Measurements from ENCODE around the gene KCTD18.

The KCTD18 gene

DNA sequence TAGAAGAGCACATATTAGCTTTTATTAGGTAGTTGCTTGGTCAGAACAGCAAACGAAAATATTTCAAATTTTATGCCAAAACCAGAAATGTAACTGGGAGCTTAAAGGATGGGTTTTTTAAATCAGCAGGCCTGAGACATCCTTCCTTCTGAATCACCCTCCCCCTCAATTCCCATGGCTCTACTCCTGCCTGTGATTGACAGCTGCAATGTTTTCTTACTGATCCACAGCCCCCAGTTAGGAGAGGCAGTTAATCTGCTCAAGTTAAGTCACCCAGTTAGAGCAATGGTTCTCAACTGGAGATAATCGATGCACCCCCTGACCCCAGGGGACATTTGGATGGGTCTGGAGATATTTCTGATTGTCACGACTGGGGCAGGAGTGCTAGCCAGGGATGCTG lies 24.9 kb downstream of the KCTD18 start:
- DNase-seq = no peak

DNA sequence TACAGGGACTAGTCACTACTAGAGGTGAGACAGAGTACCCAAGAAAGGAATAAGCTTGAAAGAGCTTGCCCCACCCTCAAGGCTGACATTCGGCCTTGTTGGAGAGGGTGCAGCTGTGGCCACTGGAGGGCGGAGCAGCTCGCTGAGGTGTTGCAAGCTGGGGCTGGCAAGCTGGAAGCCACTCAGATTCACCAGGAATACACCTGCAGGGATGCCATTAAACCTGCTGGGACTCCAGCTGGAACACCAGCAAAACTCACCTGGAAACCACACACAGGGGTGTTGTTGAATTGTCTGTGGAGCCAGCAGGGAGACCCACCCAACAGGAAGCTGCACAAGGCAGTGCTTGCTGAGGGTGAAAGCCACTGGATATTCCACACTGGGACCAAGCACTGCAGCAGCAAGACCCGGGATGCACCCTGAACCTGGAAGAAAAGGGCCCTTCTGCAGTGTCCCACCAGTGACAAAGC lies 26.1 kb downstream of the KCTD18 start:
- DNase-seq = no peak

DNA sequence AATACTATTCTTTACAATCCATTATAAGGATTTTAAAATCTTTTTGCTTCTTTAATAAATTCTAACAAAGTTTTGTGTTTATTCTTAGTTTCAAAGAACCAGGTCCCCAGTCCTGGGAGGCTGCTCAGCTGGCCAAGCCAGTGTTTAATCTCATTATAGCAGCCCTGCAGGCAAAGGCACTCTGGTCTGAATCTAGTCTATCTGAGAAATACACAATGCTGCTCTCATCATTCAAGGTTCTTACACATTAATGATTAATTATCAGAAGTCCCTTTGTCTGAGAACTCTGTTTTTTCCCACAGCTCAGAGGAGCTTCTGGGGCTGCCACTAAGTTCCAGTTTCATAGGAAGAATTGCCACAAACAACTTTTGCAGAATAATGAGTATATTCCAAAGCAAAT lies 27.7 kb downstream of the KCTD18 start:
- DNase-seq = no peak

DNA sequence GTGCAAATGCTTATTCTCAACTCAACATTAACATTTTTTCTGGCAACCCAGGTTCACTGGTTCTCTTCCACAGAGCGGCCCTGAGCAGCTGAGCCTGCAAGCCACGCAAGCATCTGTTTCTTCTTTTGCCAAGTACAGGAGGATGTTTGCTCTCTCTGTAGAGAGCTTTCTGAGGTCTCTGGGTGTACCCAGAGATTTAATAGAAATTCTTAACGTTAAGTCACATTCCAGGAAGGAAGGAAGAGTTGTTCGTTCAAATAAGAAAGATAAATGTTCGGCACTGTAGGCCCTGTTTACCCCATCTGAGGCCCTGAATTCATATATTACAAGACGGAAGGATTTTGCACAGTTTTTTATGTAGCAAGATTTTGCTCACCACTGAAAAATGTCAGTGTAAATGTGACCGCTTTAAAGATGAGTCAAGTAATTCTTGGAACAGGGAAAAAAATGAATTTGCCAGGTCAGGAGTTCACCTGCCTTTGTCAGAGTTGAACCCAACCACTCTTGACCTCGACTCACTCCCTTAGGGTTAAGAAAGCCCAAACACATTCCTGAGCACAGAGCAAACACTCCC lies 30.1 kb downstream of the KCTD18 start:
- DNase-seq = no peak

DNA sequence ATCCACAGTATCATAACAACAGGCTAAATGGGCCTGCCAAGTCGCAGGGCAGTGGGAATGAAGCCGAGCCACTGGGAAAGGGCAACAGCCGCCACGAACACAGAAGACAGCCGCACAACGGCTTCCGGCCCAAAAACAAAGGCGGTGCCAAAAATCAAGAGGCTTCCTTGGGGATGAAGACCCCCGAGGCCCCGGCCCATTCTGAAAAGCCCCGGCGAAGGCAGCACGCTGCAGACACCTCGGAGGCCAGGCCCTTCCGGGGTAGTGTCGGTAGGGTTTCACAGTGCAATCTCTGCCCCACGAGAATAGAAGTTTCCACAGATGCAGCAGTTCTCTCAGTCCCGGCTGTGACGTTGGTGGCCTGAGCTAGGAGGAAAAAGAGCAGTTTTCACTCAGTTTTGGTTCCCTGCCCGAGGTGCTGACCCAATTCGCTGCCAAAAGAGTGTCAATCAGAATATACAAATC lies 32.2 kb downstream of the KCTD18 start:
- DNase-seq = no peak

DNA sequence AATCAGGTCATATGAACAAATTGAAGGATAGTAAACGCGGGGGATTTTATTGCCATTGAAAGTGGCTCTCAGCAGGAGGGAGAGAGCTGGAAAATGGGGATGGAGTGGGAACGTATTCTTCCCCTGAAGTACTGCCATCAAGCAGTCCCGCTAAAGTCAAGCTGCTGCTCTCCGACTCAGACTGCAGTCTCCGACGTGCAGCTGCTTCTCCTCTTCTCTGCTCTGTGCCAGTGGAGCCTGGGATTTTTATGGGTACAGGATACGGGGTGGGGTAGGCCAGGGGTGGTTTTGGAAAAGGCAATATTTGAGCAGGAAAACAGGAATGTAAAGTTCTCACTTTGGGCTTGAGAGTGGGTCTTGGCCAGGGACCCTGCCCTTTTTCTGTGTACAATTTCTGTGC lies 33.0 kb downstream of the KCTD18 start:
- DNase-seq = no peak

DNA sequence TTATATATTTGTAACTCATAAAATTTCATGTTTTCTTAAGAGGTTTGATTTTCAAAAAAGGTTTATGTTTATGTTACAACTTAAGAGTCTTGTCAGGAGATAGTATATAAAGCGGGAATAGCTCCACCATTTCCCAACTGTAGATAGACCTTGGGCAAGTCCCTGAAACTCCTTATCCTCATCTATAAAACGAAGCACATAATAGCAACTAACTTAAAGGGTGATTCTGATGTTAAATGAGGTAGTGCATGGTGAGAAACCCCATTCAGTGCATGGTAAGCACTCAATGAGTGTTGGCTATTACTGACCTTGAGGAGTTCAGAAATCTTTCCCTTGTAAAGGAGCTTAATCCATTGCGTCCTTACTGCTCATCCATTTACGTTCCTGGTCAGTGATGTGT lies 34.1 kb downstream of the KCTD18 start:
- no peak for DNase-seq

DNA sequence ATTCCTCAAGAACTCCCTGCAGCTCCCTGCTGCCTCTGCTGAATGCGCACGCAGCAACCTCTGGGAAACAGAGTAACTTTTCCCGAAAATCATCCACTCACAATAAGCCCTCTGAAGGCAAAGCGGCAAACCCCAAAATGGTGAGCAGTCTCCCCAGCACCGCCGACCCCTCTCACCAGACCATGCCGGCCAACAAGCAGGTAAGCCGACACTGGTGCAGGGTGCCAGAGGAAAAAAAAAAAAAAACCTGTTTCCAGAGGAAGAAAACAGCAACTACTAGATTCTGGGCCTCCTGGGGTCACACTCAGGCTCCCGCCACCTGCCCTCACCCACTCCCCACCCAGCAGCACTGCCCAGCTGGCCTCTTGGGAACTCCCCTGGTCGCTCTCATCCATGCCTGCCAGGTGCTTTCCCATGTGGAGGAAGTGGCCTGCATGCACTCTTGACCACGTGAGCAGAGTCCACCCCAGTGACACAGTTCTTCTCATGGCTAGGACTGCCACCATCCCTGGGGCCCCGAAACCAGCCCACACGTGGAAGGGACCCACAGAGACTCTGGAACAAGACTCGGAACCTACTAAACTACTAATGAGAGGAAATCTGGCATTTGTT lies 36.9 kb downstream of the KCTD18 start:
- DNase-seq = no peak

DNA sequence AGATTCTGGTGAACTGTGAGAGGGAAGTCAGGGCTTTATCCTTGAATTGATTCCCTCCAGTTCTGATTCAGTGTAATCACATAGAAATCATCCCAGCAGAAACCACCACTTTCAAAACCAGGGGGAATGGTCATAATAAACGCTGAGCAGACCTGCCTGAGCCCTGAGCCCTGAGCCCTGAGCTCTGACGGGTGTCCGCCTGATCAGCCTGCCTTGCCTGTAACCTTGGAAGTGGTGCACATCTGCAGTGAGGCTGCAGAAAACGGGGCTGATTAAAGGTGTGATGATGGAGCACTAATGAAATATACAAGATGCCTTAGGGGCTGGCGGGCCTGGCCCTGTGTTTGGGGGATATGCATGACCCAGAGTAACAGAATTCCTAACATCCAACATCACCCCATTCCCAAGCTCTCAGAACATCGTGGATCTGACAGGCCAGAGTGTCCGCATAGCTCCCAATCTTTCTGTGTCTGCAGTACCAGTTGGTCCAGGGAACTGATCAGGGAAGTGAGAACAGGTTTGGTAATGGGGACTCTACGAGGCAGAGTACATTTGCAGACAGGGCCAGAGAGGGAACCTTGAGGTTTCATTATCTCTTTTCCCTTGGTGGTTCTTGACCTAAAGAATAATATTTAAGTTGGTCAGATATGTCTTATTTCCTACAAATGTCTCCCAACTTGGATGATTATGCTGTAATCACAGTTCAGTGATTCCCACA lies 37.8 kb downstream of the KCTD18 start:
- DNase-seq = no peak

DNA sequence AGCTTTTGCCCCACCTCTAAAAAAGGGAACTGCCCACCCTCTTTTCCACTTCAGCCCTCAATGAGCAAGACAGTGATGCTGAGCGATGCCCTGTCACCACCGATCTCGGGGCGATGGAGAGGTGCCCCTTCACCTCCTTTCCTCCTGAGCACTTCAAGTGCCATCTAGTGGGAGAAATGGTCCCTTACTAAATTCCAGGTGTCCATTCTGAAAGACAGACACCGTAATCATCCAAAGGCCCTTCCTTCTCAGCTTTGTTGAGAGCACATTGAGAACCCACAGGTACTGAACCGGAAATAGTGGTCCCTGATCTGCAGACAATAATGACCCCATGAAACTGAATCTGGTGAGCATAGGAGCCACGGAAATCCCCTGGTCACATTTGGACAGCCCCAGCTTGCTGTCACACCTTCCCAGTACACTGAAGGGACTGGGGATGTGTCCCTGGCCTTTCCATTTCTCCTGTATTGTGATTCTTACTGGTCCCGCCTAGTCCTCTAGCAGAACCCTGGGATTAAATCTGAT lies 38.5 kb downstream of the KCTD18 start:
- DNase-seq = peak; percentile 8

DNA sequence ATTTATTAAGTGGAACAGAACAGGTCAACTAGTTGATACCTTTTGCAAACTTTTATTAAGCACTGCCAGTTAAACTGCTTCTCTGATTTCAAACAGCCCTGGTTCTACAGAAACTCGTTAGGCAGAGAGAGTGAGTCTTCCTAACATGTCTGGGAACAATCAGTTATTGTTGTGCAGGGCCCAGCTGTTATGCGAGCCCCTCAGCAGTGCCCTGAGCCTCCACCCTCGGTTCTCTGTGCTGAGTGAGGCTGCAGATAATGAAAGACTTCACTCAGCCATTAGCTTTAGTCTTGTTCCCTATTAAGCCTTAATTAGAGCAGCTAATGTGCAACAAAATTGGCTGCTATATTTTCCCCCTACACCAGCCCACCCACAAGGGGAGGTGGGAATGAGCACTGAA lies 39.6 kb downstream of the KCTD18 start:
- DNase-seq = no peak

DNA sequence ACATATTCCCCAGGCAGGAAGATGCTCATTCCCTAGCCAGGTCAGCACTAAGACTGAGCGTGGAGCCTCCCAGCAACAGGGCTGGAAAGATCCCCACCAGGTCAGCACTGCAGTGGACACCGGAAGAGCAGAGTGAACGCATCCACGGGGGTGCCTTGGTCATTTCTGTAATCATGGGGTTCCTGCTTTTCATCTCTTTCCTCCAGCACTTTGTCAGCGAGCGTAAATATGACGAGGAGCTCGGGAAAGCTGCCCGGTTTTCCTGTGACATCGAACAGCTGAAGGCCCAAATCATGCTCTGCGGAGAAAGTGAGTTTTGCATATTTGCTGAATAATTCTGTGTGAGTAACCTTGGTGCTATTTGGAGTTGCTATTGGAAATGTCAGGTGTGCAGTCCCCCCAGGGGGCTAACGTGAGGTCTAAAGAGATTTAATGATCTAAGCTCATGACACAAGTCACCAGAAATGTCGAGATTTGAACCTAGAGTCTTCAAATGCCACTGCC lies 40.1 kb downstream of the KCTD18 start:
- DNase-seq = no peak

DNA sequence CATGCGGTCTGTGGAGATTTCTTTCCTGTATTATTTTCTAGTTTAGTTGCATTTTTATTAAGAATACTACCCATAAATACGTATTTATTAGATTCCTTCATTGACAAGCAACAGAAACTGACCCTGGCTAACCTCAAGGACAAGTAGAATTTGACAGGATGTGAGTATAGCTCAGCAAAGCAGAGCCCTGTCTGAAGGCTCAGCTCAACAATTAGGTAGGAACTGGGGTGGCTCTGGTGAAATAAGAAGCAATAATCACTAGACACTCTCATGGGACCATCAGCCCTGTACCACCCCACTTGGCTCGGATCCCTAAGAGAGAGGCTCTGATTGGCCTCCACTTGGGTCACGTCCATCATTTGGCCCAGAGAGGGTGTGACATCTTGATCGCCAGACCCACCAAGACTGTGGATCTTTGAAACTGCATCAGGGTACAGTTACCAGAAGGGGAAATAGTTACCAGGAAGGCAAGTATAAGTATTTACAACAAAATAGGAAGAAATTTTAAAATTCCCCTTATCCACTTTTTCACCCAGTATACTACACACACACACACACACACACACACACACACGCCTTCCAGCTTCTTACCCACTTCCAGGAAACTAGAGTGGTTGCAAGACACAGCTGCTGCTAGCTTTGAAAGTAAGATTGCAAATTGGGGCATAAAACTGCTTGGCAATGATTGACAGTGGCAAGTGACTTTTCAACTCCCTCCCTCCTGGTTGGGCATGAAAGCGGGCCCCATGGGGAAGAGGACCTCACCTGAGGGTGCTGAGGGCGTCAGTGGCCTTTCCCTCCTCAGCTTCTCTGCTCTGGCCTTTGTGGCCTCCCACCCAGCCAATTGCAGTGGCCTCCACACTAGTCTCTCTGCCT lies 41.8 kb downstream of the KCTD18 start:
- no peak for DNase-seq

DNA sequence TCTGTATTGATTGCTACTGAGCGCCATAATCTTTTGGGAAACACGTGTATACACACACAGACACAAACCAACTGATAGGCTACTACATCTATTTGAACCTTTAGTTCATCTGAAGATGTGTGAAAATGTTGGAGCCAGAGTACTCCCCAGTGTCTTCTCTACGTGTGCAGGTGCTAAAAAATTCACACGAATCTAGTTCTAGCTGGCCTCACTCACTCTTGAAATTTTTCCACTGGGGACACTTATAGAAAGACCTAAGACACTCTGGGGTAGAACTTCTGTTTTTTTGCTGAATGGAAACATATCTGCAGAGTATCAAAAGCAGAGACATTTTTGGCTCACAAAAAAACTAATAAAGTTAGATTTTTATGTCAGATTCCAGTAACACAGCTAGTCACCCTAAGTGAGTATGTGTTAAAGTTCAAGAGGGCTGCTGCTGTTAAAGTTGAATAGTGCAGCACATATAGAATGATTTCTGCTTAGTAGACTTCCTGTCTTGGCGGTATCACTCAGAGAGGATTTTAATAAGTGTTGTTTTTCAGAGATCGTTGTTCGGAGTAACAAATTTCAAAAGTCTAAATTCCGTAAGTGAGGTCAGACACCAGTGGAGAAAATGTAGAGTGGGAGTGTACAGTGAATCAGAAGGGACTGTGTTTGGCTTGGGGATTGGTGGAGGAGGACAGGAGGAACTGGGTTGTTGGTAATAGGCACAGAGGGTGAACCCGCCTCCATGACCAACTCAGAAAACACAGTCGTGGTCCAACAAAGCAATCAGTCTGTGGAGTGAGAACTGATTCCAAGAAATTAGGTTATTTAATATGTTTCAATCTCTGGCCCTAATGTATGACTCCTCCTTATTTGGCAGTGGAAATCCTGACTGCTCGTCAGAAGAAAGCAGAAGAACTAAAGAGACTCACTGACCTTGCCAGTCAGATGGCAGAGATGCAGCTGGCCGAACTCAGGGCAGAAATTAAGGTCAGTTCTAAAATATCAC lies 43.1 kb downstream of the KCTD18 start:
- no peak for DNase-seq

DNA sequence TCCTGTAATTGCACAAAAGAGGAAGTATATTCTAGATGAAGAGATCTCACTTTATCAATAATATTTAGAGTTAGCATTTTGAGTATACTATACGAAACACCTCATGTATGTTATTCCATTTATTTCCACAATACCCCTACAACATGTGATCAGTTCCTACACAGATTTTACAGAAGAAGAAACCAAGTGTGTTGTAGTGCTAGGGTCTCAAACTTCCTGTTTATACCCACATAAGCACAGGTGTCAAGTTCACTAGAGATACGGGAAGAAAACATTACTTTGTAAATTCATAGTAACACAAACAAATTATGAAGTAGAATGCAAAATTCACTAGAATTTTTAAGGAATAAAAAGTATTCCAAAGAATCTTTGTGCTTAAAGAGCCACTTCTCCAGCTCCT lies 46.4 kb downstream of the KCTD18 start:
- DNase-seq = no peak

DNA sequence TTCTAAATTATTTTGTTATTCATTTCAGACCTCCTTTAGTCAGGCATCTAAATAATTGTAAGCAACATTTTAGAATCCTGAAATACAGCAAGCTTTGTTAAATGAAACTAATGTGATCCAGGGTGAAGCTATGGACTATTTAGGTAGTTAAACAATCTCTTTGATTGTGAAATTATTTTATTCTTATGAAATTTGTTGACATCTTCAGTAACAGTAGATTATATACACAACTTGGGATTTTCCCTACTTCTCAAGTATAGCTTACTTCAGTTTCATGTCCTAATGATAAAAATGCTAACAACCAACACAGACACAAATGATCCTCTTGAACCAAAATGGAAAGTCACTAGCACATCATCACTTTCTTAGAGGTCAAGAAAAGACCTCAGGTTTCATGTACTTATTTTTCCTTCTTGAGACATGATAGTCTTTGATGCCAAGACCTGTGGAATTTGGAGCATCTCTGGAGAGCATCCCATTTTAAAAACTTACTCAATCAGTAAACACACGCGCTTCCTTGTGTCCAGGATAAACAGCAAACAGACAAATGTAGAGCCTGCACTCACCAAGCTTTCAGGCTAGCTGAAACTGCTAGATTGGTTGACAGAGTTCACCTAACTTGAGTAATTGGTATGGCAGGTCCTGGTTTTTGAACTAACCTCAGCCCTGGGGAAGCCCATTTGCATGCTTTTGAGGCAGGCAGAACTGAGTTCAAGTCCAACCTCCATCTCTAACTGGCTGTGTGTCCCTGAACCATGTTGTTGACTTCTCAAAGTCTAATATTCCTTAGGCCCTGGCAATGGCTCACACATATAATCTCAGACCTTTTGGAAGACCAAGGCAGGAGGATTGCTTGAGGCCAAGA lies 47.8 kb downstream of the KCTD18 start:
- DNase-seq = no peak

DNA sequence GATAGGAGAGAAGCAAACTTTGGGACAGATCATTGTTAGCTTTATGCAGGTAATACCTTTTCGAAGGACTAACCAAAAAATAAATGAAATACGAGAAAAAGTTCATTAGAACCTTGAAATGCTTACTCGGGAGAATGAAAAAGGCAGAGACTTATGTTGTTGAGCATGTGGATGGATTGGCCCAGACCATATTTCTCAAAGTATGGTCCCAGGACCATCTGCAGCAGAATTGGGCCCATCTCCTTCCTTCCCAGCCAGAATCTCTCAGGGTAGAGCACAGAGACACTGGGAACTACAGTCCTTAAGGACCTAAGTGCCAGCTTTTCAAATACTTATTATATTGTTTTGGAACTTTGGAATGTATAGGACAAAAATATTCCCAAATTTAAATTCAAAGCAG lies 50.8 kb downstream of the KCTD18 start:
- no peak for DNase-seq

DNA sequence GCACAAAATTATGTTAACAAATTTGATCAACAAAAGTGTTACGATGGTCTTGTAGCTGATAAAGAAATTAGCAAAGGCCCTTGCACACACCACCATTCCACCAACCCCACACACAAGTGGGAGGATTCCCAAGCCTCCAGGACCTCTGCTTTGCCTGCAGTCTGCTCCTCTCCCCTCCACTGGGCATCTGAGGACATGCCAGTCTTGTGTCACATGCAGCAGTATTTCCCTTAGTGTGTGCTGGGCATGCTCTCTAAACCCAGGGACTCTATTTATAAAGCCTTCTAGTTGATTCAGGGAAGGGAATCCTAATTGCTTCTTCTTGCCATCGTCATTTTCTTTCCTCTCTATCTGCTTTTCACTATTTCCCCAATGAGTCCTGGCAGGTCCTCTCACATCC lies 53.3 kb downstream of the KCTD18 start:
- DNase-seq = no peak

DNA sequence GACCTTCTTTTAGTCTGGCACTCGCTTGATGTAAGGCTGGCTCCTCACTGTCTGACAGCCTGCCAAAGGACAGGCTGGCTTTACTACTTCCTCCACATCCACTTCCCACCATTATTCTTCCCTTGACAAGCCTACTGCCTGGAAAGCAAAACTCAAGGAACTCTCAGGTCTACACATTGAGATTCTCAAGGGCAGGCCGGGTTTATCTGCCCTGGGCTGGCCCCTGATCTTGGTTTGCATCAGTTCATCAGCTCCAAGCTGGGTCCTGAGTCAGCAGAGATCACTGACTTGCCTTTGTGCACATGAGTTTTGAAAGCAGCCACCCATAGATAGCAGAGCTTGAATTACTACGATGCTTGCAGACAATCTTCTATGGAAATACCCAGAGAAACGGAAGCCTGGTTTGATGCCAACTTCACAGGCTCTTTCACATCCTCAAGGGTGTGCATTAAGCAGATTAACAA lies 53.9 kb downstream of the KCTD18 start:
- no peak for DNase-seq
